Measurements from ENCODE around the gene ATOH1.

- TF ChIP-seq CTCF (conservative IDR thresholded peaks at IDR 0.05) (peak; percentile 82), EZH2 (IDR thresholded peaks at IDR 0.05; ENCODE audit: low read depth) (no peak)
Observed at GRCh38 chr4:93791570-93792195, 36.9 kb upstream of the ATOH1 start.
